GM23248 (cell line): ENCODE results near the gene MRE11. TPM values are rescaled to one million over a fixed set of nuclear protein-coding genes. Genes with fewer than 3 reads are reported as not detected.

Experiments used
- DNase-seq: peaks from one replicate; pipeline ENCODE4 v3.0.0-alpha.2; 2015
- H2AFZ ChIP-seq: fragments of 200-600 bp; sonication (generic); 2 replicates; pipeline ENCODE4 v1.6.1; 2016; ENCODE audit warnings: antibody characterized with exemption
- H3F3A ChIP-seq: fragments of 200-600 bp; sonication (generic); 2 replicates; pipeline ENCODE4 v1.6.1; 2016; ENCODE audit warnings: mild to moderate bottlenecking, antibody characterized with exemption, mixed run types; ENCODE audit not compliant: insufficient read depth
- H3K27ac ChIP-seq: fragments of 200-600 bp; sonication (generic); 2 replicates; pipeline ENCODE4 v1.5.1; 2016; ENCODE audit warnings: mild to moderate bottlenecking
- H3K27me3 ChIP-seq: fragments of 200-600 bp; sonication (generic); replicated peaks from 2 replicates; pipeline ENCODE4 v1.6.1; 2016; ENCODE audit warnings: mild to moderate bottlenecking; ENCODE audit not compliant: insufficient read depth
- H3K36me3 ChIP-seq: fragments of 200-600 bp; sonication (generic); 2 replicates; pipeline ENCODE4 v1.6.1; 2016; ENCODE audit warnings: low read depth, mild to moderate bottlenecking
- H3K4me1 ChIP-seq: fragments of 200-600 bp; sonication (generic); 2 replicates; pipeline ENCODE4 v1.6.1; 2016; ENCODE audit warnings: mild to moderate bottlenecking; ENCODE audit not compliant: insufficient read depth
- H3K4me2 ChIP-seq: fragments of 200-600 bp; sonication (generic); one replicate; pipeline ENCODE4 v1.6.1; 2016; ENCODE audit warnings: mild to moderate bottlenecking; ENCODE audit not compliant: unreplicated experiment
- H3K4me3 ChIP-seq: fragments of 200-600 bp; sonication (generic); 2 replicates; pipeline ENCODE4 v1.5.1; 2016; ENCODE audit warnings: mild to moderate bottlenecking
- H3K79me2 ChIP-seq: fragments of 200-600 bp; sonication (generic); 2 replicates; pipeline ENCODE4 v1.6.1; 2016; ENCODE audit warnings: mild to moderate bottlenecking; ENCODE audit not compliant: insufficient read depth
- H3K9ac ChIP-seq: fragments of 200-600 bp; sonication (generic); 2 replicates; pipeline ENCODE4 v1.6.1; 2016; ENCODE audit warnings: mild to moderate bottlenecking
- H3K9me2 ChIP-seq: fragments of 200-600 bp; sonication (generic); 2 replicates; pipeline ENCODE4 v1.6.1; 2016; ENCODE audit warnings: mixed run types, mild to moderate bottlenecking, moderate library complexity; ENCODE audit not compliant: insufficient read depth
- H3K9me3 ChIP-seq: fragments of 200-600 bp; sonication (generic); one replicate; pipeline ENCODE4 v1.6.1; 2017; ENCODE audit warnings: low read depth
- H4K20me1 ChIP-seq: fragments of 200-600 bp; sonication (generic); 2 replicates; pipeline ENCODE4 v1.6.0; 2016; ENCODE audit not compliant: insufficient read depth
- EZH2 ChIP-seq: fragments of 200-600 bp; sonication (generic); IDR thresholded peaks from 2 replicates; pipeline ENCODE4 v1.6.1; 2018; ENCODE audit warnings: antibody characterized with exemption, mild to moderate bottlenecking; ENCODE audit not compliant: insufficient read depth, poor library complexity, severe bottlenecking
- EZH2phosphoT487 ChIP-seq: fragments of 200-600 bp; sonication (generic); IDR thresholded peaks from 2 replicates; pipeline ENCODE4 v1.6.1; 2018; ENCODE audit warnings: antibody characterized with exemption, moderate library complexity, mild to moderate bottlenecking, low read depth; ENCODE audit not compliant: insufficient read depth
- WGBS, 2 experiments: methylation state at CpG; one replicate each; pipeline ENCODE4 v1.1.6; 2015 to 2017; ENCODE audit warnings: low lambda C conversion rate in 2 of 2, low coverage in 1 of 2; ENCODE audit errors: missing lambda C conversion rate in 2 of 2; 5-methylcytosine and 5-hydroxymethylcytosine counted together
- in situ Hi-C: fragments of 300-500 bp; cut with MboI; formaldehyde crosslinking; loops from 2 replicates; pipeline ENCODE4 v1.15.0; 2020
- polyA plus RNA-seq: library from polyadenylated mRNA; unstranded; fragments of >200 nt; fragmentation: Nextera tagmentation; extraction: Ambion mirVana; gene quantifications from 2 replicates; pipeline ENCODE4 v1.2.1, GENCODE V29; 2016
- total RNA-seq: library from RNA; depleted of rRNA; stranded (reverse); fragments of >200 nt; shearing (Covaris generic); gene quantifications from 2 replicates; pipeline ENCODE4 v1.2.3, GENCODE V29; 2014

Gene MRE11
- total and polyA plus RNA-seq, 2 experiments from 2014 or later: 10.6 to 15.6 TPM

- no peaks in the 10 kb centered on the region for H3K9me2 ChIP-seq
- no peak overlapping the region for H3K4me2 ChIP-seq
- no peak for TF ChIP-seq EZH2phosphoT487
- no peak for TF ChIP-seq EZH2
- 3 to 5% methylated on average over 3 of the region's 3 CpGs for WGBS, 2 experiments
- no peaks in the 10 kb centered on the region; the same call in 1 of the 2 replicates for H3K36me3 ChIP-seq
- no peaks in the 10 kb centered on the region for H3K9me3 ChIP-seq
- no peaks in the 10 kb centered on the region for H3K79me2 ChIP-seq
- no peaks in the 10 kb centered on the region for H4K20me1 ChIP-seq
- no peak overlapping the region for H3K4me3 ChIP-seq
- in situ Hi-C loops: loop anchor here (5.0 kb wide), 1 partner anchor 327 kb away; no protein-coding TSS in a partner anchor
- H3K27me3 ChIP-seq: no peaks in the 10 kb centered on the region
- H3K9ac ChIP-seq: no peak overlapping the region
- H3K27ac ChIP-seq: no peak overlapping the region
- DNase-seq: peak; percentile 67
- no peak overlapping the region for H2AFZ ChIP-seq
- H3K4me1 ChIP-seq: no peaks in the 10 kb centered on the region
- no peaks in the 10 kb centered on the region for H3F3A ChIP-seq
Measured at GRCh38 chr11:94504689-94505293, 11.1 kb upstream of the MRE11 start.

- no peaks in the 10 kb centered on the region for H3K9me3 ChIP-seq
- no peak overlapping the region for H2AFZ ChIP-seq
- WGBS, 2 experiments: 58 to 72% methylated on average over 2 of the region's 2 CpGs
- no peak overlapping the region for H3K4me2 ChIP-seq
- no peak overlapping the region for H3K27ac ChIP-seq
- no peaks in the 10 kb centered on the region for H3K9me2 ChIP-seq
- peaks cover 19% of the 10 kb centered on the region for H3K36me3 ChIP-seq
- in situ Hi-C loops: loop anchor here (5.0 kb wide), 1 partner anchor 324 kb away; no protein-coding TSS in a partner anchor
- no peaks in the 10 kb centered on the region for H3K79me2 ChIP-seq
- H3F3A ChIP-seq: no peaks in the 10 kb centered on the region
- H3K4me1 ChIP-seq: no peaks in the 10 kb centered on the region
- H3K4me3 ChIP-seq: no peak overlapping the region
- TF ChIP-seq EZH2: no peak
- TF ChIP-seq EZH2phosphoT487: no peak
- H4K20me1 ChIP-seq: no peaks in the 10 kb centered on the region
- H3K9ac ChIP-seq: no peak overlapping the region
- H3K27me3 ChIP-seq: no peaks in the 10 kb centered on the region
- DNase-seq: no peak
Measured at GRCh38 chr11:94501522-94501921, 7.9 kb upstream of the MRE11 start.

GRCh38 chr11:94500181-94500580 lies 6.5 kb upstream of the MRE11 start:
- in situ Hi-C loops: loop anchor here (5.0 kb wide), 1 partner anchor 323 kb away; no protein-coding TSS in a partner anchor
- Histone ChIP-seq H4K20me1 (no peaks in the 10 kb centered on the region), H3K9me2 (no peaks in the 10 kb centered on the region), H3K4me1 (0 out of 2 replicates have a peak, but pooled peaks cover 6% of the 10 kb centered on the region), H3K4me2 (no peak overlapping the region), H3F3A (no peaks in the 10 kb centered on the region), H2AFZ (no peak overlapping the region), H3K9ac (no peak overlapping the region), H3K27me3 (no peaks in the 10 kb centered on the region), H3K79me2 (peaks cover 7% of the 10 kb centered on the region; the same call in 1 of the 2 replicates), H3K9me3 (no peaks in the 10 kb centered on the region), H3K27ac (no peak overlapping the region), H3K4me3 (no peak overlapping the region), H3K36me3 (peaks cover 19% of the 10 kb centered on the region)
- TF ChIP-seq EZH2: no peak
- TF ChIP-seq EZH2phosphoT487: no peak
- DNase-seq: no peak
- WGBS, 2 experiments: 96 to 100% methylated on average over 2 of the region's 2 CpGs

- DNase-seq: peak; percentile 45
- peaks cover 44% of the 10 kb centered on the region for H3K79me2 ChIP-seq
- peaks cover 19% of the 10 kb centered on the region; the same call in 1 of the 2 replicates for H3K36me3 ChIP-seq
- H3K9me3 ChIP-seq: no peaks in the 10 kb centered on the region
- no peaks in the 10 kb centered on the region for H3F3A ChIP-seq
- WGBS, 2 experiments: 1 to 2% methylated on average over 19 of the region's 19 CpGs
- TF ChIP-seq EZH2 (no peak), EZH2phosphoT487 (no peak)
- in situ Hi-C loops: loop anchor here (10.0 kb wide), 1 partner anchor 599 kb away; no protein-coding TSS in a partner anchor
- H3K9me2 ChIP-seq: no peaks in the 10 kb centered on the region
- H4K20me1 ChIP-seq: no peaks in the 10 kb centered on the region
- peak overlapping the region; percentile 86 for H3K4me3 ChIP-seq
- H3K4me2 ChIP-seq: peak overlapping the region; percentile 91
- H3K4me1 ChIP-seq: peaks cover 24% of the 10 kb centered on the region
- peak overlapping the region; percentile 39; the same call in 1 of the 2 replicates for H3K27ac ChIP-seq
- no peaks in the 10 kb centered on the region for H3K27me3 ChIP-seq
- H2AFZ ChIP-seq: peak overlapping the region; percentile 98
- H3K9ac ChIP-seq: peak overlapping the region; percentile 94
Measured at GRCh38 chr11:94494126-94494680, 559 bp upstream of the MRE11 start.
